ENCODE data around the gene OVCA2. TPM values are rescaled to one million over a fixed set of nuclear protein-coding genes. Genes with fewer than 3 reads are reported as not detected.
"Not testable (repeated sequence)": the region's sequence is repeated elsewhere in the genome, so short reads cannot be mapped to it uniquely, and the experiment has no call there.

Gene OVCA2
- total RNA-seq, 1 donor from 2014 or later: 44.0 TPM

DNA sequence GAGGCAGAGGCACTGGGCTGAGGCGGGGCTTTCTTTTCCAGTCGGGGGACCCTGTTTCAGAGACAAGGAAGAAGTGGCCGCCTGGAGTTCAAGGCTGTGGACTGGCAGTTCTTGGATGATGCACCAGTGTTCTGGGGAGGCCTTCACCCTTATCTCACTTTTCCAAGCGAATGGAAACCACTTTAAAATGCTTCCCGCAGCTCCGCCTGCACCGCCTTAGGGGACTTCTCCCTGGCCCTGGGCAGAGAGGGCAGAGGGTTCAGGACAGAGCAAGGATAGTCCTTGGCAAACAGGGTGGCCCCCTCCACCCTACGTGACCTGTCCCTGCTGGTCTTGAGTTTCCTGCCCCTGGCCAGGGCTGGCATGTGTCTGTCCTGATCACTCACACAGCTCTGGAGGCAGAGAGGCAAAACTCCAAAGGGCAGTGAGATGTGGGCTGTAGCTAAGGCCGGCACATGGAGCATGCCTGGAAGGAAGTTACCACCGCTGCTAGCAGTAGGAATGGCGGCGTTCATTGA lies 37.3 kb upstream of the OVCA2 start:
- Mint-ChIP-seq H3K4me1 (ENCODE audit: low read depth) (no peaks in the 10 kb centered on the region), H3K27ac (no peak overlapping the region), H3K4me3 (no peak overlapping the region), H3K27me3 (ENCODE audit: insufficient read depth) (peaks cover 9% of the 10 kb centered on the region), H3K9me3 (no peaks in the 10 kb centered on the region), H3K36me3 (ENCODE audit: low read depth) (peaks cover under 1% of the 10 kb centered on the region)
- intact Hi-C loops (cut with micrococcal nuclease): no loop called here
- no peak for DNase-seq (ENCODE audit: low spot score)

DNA sequence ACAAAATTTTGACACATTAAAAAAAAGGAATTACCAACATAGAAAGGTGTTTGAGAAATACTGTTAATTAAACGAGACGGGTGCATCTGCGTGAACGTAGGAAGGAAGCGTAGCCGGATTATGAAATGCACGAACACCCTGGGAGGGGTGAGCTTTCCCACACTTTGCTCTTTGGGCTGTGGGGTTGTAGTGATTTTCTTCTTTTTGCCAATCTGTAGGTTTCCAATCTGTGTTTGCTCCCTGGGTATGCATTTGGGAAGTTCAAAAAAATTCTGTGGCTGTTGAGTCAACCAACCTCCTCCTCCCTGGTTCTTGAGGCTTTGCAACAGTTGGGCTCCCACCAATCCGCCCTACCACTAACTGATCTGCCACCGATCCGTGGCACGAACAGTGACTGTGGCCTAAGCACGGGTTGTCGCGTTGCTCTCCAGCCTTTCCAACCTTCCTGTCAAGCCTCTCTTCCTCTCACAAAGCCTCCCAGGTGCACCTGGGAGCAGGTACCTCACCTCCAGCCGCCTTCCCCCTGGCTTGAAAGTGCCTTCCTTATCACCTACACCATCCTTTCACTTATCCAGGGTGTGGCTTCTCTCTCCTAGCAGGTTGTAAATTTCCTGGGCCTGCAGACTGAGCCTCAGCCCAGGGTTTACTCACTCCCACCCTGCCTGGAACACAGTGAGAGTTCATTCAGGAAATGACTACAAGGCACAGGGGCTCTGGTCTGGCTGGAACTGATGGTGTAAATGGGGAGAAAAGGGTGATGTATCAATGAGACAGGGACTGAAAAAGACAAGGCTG lies 33.3 kb upstream of the OVCA2 start:
- Mint-ChIP-seq H3K27ac (no peak overlapping the region), H3K36me3 (ENCODE audit: low read depth) (no peaks in the 10 kb centered on the region), H3K4me1 (ENCODE audit: low read depth) (peaks cover 5% of the 10 kb centered on the region), H3K4me3 (no peak overlapping the region), H3K9me3 (no peaks in the 10 kb centered on the region), H3K27me3 (ENCODE audit: insufficient read depth) (peaks cover 9% of the 10 kb centered on the region)
- DNase-seq (ENCODE audit: low spot score): no peak
- intact Hi-C loops (cut with micrococcal nuclease): no loop called here

DNA sequence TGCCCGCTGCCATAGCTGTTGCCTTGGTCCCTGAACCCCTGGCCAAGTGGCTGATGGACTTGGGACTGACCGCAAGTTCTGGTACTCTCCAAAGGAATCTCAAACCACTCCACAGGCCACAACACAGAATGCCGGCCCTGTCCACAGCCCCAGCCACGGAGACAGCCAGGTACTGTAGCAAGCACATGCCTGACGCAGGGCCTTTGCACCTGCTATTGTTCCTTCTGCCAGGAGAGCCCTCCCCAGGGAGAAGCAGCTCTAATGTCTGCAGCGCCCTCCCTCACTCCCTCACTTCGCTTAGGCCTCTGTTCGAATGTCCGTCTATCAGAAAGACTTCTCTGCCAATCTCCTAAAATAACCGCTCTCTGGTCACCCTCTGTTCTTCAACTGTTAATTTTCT lies 32.1 kb upstream of the OVCA2 start:
- Mint-ChIP-seq H3K36me3 (ENCODE audit: low read depth) (no peaks in the 10 kb centered on the region), H3K27ac (no peak overlapping the region), H3K9me3 (no peaks in the 10 kb centered on the region), H3K4me3 (no peak overlapping the region), H3K27me3 (ENCODE audit: insufficient read depth) (peaks cover 9% of the 10 kb centered on the region), H3K4me1 (ENCODE audit: low read depth) (peaks cover 5% of the 10 kb centered on the region)
- intact Hi-C loops (cut with micrococcal nuclease): no loop called here
- no peak for DNase-seq (ENCODE audit: low spot score)

DNA sequence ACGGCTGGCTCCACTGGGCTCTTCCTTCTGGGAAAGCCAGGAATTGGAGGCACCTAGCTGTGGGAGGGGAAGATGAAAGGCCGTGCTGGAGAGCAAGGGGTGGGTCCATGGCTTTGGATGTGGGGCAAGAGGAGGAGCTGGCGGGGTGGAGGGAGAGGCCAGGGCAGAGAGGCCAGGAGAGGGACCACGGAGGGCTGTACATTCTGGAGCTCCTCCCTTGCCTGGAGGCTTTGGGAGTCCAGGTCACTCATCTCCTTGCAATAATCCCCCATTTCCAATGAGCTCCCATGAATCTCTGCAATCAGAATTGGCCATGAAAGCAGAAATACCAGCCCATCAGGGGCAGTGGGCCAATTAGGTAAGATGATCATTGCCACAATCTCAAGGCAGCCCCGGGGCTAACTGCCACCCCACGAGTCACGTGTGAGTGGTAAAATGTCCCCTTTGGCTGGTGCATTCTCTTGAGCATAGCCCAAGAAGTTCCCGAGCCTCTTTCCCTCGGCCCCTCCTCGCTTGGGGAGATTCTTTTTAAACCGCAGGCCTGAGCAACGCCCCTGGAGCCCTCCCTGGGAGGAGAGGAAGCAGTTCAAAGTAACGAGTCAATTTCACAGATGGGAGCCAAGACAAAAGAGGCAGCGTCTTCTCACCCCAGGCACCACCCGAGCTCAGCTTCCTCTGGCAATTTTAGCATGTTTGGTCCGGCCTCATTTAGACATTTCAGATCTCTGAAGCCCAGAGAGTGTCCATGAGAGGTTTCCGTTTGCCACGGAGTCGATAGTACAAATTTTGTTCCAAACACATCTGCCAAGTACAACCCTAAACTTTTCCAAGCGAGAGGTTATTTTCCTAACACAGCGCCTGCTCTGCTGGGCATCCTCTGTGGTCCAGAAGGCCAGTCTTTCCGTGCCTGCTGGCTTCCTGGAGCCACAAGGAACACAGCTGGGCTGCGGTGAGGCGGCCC lies 30.1 kb upstream of the OVCA2 start:
- no peak for DNase-seq (ENCODE audit: low spot score)
- peaks cover 9% of the 10 kb centered on the region for H3K27me3 Mint-ChIP-seq (ENCODE audit: insufficient read depth)
- no peaks in the 10 kb centered on the region for H3K36me3 Mint-ChIP-seq (ENCODE audit: low read depth)
- intact Hi-C loops (cut with micrococcal nuclease): no loop called here
- H3K27ac Mint-ChIP-seq: no peak overlapping the region
- peaks cover 5% of the 10 kb centered on the region for H3K4me1 Mint-ChIP-seq (ENCODE audit: low read depth)
- H3K4me3 Mint-ChIP-seq: no peak overlapping the region
- H3K9me3 Mint-ChIP-seq: no peaks in the 10 kb centered on the region

DNA sequence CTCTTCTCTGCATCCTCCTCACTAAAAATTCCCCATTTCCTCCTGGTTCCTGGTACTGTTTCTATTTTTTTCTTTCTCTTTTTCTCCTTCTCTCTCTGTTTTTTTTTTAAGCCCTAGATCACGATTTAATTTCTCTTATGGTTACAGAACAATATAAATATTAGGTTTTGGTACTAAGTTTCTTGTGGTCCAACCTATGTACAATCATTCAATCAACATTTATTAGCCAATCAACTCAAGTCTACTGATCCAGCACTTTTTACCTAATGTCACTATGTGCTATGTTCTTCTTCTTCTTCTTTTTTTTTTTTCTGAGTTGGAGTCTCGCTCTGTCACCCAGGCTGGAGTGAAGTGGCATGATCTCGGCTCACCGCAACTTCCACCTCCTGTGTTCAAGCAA lies 29.3 kb upstream of the OVCA2 start:
- H3K27me3 Mint-ChIP-seq (ENCODE audit: insufficient read depth): peaks cover 5% of the 10 kb centered on the region
- no peak overlapping the region for H3K27ac Mint-ChIP-seq
- H3K4me3 Mint-ChIP-seq: no peak overlapping the region
- intact Hi-C loops (cut with micrococcal nuclease): no loop called here
- no peaks in the 10 kb centered on the region for H3K9me3 Mint-ChIP-seq
- H3K36me3 Mint-ChIP-seq (ENCODE audit: low read depth): no peaks in the 10 kb centered on the region
- peaks cover 5% of the 10 kb centered on the region for H3K4me1 Mint-ChIP-seq (ENCODE audit: low read depth)
- DNase-seq (ENCODE audit: low spot score): no peak

DNA sequence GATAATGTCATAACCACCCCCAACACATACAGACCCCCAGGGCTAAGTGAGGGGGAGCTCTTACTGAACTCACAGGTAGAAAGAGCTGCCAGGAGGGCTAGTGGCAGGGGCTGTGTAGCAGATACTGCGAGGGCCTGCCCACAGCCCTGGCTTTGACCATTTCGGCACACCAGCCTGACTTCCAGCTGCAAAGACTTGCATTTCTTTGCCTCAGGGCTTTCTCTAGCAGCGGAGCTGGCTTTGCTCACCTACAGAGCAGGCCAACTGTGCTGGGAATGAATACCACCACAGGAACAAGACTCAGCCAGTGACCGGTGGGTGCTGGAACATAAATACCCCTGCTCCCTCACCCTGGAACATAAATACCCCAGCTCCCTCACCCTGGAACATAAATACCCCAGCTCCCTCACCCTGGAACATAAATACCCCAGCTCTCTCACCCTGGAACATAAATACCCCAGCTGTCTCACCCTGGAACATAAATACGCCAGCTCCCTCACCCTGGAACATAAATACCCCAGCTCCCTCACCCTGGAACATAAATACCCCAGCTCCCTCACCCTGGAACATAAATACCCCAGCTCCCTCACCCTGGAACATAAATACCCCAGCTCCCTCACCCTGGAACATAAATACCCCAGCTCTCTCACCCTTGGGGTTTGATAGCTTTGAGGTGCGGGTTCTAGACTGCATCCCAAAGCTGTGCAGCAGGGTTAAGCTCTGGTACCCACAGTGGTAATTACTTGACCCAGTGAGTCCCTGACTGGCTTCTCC lies 28.4 kb upstream of the OVCA2 start:
- H3K4me3 Mint-ChIP-seq; H3K9me3 Mint-ChIP-seq; intact Hi-C loops (cut with micrococcal nuclease); H3K27ac Mint-ChIP-seq; H3K36me3 Mint-ChIP-seq (ENCODE audit: low read depth); H3K4me1 Mint-ChIP-seq (ENCODE audit: low read depth); DNase-seq (ENCODE audit: low spot score); H3K27me3 Mint-ChIP-seq (ENCODE audit: insufficient read depth): not testable (repeated sequence)

DNA sequence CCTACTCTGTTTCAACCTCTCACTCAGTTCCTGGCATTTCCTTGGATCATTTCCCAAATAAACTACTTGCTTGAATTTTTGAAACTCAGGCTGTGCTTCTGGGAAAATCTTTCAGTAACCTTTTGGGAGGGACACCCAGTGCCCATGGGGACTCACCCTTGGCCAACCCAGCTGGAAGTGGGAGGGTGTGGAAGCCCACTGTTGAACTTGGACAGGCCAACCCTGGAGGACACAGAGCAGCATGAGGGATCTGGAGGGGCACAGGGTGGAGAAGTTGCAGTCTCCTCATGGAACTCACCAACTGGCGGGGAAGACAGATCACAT lies 27.9 kb upstream of the OVCA2 start:
- Mint-ChIP-seq H3K36me3 (ENCODE audit: low read depth) (no peaks in the 10 kb centered on the region), H3K27me3 (ENCODE audit: insufficient read depth) (peaks cover 6% of the 10 kb centered on the region), H3K27ac (no peak overlapping the region), H3K9me3 (no peaks in the 10 kb centered on the region), H3K4me3 (no peak overlapping the region), H3K4me1 (ENCODE audit: low read depth) (peaks cover 5% of the 10 kb centered on the region)
- DNase-seq (ENCODE audit: low spot score): no peak
- intact Hi-C loops (cut with micrococcal nuclease): no loop called here

DNA sequence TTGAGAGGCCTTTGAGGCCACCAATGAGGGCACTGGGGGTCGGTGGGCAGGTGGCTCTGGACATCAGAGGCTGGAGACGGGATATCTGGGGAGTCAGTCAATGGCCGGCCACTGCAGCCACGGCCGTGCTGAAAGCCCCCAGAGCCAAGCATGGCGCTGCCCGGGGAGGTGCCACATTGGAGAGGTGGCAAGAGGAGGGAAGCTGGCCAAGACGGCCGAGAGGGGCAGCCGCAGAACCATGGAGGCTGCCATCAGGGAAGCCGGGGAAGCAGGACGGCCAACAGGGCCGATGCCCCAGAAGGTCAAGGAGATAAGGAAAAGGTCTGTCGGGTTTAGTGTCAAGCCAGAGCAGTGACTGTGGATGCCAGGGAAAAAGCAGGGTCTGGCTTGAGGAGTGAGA lies 26.5 kb upstream of the OVCA2 start:
- Mint-ChIP-seq H3K9me3 (no peaks in the 10 kb centered on the region), H3K4me1 (ENCODE audit: low read depth) (peaks cover 5% of the 10 kb centered on the region), H3K36me3 (ENCODE audit: low read depth) (no peaks in the 10 kb centered on the region), H3K27ac (no peak overlapping the region), H3K27me3 (ENCODE audit: insufficient read depth) (peaks cover 16% of the 10 kb centered on the region), H3K4me3 (no peak overlapping the region)
- DNase-seq (ENCODE audit: low spot score): no peak
- intact Hi-C loops (cut with micrococcal nuclease): no loop called here

DNA sequence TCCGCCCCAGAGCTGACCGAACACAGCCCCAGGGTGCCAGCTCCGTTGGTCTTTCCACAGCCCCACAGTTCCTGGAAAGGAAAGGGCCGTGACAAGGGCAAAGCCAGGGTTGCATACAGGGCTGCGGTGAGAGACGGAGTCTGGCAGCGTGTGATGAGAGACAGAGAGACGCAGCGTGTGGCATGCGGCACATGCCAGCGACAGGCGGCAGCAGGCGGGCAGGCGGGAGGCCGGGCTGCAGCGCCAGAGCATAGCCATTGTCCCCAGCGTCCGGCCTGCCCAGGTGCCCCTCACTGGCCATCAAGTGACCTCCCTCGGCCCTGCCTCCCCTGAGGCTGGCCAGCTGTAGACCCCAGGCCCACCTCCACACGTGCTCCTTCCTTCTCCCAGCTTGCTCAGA lies 25.3 kb upstream of the OVCA2 start:
- H3K4me1 Mint-ChIP-seq (ENCODE audit: low read depth): peaks cover 5% of the 10 kb centered on the region
- peaks cover 25% of the 10 kb centered on the region for H3K27me3 Mint-ChIP-seq (ENCODE audit: insufficient read depth)
- no peak for DNase-seq (ENCODE audit: low spot score)
- H3K36me3 Mint-ChIP-seq (ENCODE audit: low read depth): no peaks in the 10 kb centered on the region
- H3K27ac Mint-ChIP-seq: no peak overlapping the region
- no peak overlapping the region for H3K4me3 Mint-ChIP-seq
- H3K9me3 Mint-ChIP-seq: no peaks in the 10 kb centered on the region
- intact Hi-C loops (cut with micrococcal nuclease): no loop called here

DNA sequence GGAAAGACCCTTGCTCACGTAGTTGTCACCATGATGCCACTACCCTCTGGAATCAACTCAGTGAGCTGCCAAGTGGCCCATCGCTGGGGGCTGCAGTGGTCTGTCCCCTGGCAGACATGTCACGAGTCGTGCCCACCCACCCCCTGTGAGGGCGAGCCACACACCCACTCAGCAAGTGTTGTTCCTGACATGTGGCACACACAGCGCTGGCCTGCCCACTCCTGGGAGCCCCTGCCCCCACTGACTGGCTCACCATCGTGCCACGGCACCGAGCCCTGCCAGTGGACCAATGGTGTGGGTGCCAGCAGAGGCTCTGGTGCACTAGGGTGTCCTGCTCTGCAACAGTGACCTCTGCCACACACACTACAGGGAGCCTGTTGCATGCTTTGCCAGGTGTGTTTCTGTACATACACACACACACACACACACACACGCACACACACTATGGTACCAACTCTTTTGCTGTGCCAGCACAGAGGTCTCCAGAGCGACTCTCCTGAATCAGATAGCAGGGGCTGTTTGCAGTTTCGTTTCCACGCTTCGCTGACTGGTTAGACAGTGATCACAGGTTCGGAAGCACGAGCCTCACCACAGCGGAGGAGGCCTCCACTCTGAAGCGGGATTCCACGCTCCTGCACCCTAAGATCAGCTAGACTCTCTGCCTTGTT lies 24.4 kb upstream of the OVCA2 start:
- no peak overlapping the region for H3K27ac Mint-ChIP-seq
- DNase-seq (ENCODE audit: low spot score): no peak
- intact Hi-C loops (cut with micrococcal nuclease): no loop called here
- H3K4me3 Mint-ChIP-seq: no peak overlapping the region
- peaks cover 24% of the 10 kb centered on the region for H3K27me3 Mint-ChIP-seq (ENCODE audit: insufficient read depth)
- H3K9me3 Mint-ChIP-seq: no peaks in the 10 kb centered on the region
- H3K4me1 Mint-ChIP-seq (ENCODE audit: low read depth): no peaks in the 10 kb centered on the region
- H3K36me3 Mint-ChIP-seq (ENCODE audit: low read depth): no peaks in the 10 kb centered on the region

DNA sequence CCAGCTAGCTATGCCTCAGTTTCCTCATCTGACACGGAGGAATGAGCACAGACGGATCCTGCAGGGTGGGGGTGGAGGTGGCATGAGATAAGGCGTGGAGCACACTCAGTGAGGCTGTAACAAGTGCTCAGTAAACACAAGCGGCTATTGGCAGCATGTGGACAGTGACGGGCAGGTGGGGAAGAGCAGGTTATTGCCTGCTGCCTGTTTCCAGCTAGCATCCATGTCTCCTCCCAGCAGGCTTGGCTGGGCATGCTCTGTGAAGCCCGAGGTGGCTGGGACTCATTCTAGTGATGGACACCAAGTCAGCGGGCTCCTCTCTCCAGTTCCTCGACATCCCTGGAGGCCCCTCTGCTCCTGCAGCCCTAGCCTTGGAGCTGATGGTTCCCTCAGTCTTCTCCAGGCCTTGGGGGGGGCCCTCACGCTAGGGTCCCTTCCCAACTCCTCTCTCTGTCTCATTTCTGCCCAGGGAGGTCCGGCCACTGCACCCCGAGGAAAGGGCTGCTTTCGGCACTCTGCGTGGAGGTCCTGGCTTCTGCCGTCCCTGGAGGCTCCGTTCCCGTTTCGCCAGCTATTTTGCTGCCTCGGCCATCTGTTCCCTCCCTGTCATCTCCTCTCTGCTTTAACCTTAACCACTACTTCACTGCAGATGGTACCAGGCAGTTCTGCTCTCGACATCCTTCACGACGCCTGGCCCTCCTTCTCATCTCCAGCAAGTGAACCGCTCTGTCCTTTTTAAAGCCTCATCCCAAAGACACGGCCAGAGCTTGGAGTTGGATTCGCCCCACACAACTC lies 22.9 kb upstream of the OVCA2 start:
- H3K36me3 Mint-ChIP-seq (ENCODE audit: low read depth): no peaks in the 10 kb centered on the region
- intact Hi-C loops (cut with micrococcal nuclease): no loop called here
- DNase-seq (ENCODE audit: low spot score): no peak
- H3K9me3 Mint-ChIP-seq: no peaks in the 10 kb centered on the region
- no peak overlapping the region for H3K27ac Mint-ChIP-seq
- no peak overlapping the region for H3K4me3 Mint-ChIP-seq
- H3K27me3 Mint-ChIP-seq (ENCODE audit: insufficient read depth): peaks cover 34% of the 10 kb centered on the region
- H3K4me1 Mint-ChIP-seq (ENCODE audit: low read depth): no peaks in the 10 kb centered on the region

DNA sequence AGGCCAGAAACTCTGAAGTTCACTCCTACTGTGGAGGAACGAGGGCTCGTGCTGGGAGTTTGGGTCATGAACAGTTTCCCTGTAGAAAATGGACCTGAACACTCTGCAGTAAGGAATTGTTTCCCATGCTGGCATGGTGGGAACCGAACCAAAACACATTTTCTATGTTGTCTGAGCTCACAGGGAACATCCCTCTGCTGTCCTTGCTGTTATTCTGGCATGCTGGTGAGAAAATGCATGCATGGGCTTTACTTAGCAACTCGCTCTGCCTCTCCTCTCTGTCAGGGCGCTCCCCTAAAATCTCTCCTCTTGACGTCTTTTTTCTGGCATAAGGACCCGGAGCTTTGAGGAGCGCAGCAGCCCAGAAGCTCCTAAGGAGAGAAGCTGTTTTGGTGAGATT lies 22.1 kb upstream of the OVCA2 start:
- no peak overlapping the region for H3K27ac Mint-ChIP-seq
- no peaks in the 10 kb centered on the region for H3K9me3 Mint-ChIP-seq
- no peaks in the 10 kb centered on the region for H3K36me3 Mint-ChIP-seq (ENCODE audit: low read depth)
- DNase-seq (ENCODE audit: low spot score): no peak
- H3K27me3 Mint-ChIP-seq (ENCODE audit: insufficient read depth): peaks cover 36% of the 10 kb centered on the region
- H3K4me1 Mint-ChIP-seq (ENCODE audit: low read depth): no peaks in the 10 kb centered on the region
- intact Hi-C loops (cut with micrococcal nuclease): no loop called here
- no peak overlapping the region for H3K4me3 Mint-ChIP-seq
